ENCODE data around the gene MYH7.

DNA sequence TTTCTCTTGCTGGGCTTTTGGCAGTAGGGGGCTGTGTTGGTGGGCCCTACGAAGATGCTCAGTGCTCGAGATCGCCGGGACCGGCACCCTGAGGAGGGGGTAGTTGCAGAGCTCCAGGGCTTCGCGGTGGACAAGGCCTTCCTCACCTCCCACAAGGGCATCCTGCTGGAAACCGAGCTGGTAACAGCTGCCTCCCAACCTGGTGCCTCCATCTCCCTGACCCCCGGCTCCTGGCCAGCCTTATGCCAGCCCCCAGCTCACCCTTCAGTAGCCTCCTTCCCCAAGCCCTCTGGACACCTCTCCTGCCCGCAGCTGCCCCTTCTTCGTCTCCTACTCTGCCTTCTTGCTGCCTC is 58.3 kb downstream of the MYH7 start:
- TF ChIP-seq POU2F2 (IDR thresholded peaks at IDR 0.05; ENCODE audit: low read depth, low read length) (no peak), POLR2AphosphoS5 (IDR thresholded peaks at IDR 0.05; ENCODE audit: low read depth, low read length) (no peak)
